ENCODE measurements around the gene TBCA.
"Not testable (repeated sequence)": the region's sequence is repeated elsewhere in the genome, so short reads cannot be mapped to it uniquely, and the experiment has no call there.

The TBCA gene

DNA sequence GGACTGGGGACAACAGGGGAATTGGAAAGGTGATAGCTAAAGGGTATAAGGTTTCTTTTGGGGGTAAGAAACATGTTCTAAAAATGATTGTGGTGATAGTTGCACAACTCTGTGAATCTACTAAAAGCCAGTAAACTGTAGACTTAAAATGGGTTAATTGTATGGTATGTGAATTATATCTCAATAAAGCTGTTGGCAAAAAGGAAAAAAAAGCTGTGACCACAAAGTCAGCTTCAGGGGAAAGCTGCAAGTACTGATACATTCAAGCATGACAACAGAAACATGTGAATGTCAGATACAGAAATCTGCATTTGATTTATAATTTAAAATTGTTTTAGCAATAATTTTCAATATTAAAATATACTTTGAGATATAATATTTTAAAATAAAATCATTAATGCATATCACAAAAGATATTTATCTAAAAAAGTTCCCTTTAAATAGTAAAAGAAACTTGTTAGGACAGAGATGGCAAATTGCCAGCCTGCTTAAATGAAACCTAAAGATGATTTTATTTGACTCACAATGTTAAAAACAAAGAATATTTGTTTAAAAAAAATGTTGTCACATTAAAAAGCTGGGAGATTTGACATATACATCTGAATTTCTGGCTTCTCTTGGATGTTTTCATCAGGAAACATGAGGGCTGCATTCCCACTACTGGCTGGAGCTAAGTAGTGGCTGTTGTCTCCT lies 66.0 kb downstream of the TBCA start:
- TF ChIP-seq, protein P1, sequence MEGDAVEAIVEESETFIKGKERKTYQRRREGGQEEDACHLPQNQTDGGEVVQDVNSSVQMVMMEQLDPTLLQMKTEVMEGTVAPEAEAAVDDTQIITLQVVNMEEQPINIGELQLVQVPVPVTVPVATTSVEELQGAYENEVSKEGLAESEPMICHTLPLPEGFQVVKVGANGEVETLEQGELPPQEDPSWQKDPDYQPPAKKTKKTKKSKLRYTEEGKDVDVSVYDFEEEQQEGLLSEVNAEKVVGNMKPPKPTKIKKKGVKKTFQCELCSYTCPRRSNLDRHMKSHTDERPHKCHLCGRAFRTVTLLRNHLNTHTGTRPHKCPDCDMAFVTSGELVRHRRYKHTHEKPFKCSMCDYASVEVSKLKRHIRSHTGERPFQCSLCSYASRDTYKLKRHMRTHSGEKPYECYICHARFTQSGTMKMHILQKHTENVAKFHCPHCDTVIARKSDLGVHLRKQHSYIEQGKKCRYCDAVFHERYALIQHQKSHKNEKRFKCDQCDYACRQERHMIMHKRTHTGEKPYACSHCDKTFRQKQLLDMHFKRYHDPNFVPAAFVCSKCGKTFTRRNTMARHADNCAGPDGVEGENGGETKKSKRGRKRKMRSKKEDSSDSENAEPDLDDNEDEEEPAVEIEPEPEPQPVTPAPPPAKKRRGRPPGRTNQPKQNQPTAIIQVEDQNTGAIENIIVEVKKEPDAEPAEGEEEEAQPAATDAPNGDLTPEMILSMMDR (IDR thresholded peaks at IDR 0.05; ENCODE audit: low read depth, low read length) = no peak
- no peak overlapping the region for H3K4me3 ChIP-seq (ENCODE audit: low read depth, low read length)

DNA sequence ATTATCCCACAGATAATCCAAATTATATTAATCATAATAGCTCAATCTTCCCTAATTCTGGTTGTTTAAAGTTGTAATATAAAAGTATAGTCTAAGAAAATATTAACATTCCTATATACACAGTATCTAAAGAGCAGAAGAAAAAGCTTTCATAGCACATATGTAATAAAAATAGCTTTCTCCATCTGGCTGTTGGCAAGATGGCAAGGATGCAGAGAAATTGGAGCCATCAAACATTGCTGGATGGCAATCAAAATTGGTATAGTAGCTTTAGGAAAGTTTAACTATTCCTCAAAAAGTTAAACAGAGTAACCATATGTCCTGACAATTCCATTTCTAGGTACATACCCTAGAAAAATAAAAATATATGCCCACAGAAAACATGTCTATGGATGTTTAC lies 66.8 kb downstream of the TBCA start:
- no peak overlapping the region for H3K4me3 ChIP-seq (ENCODE audit: low read depth, low read length)
- TF ChIP-seq, protein P1 (IDR thresholded peaks at IDR 0.05; ENCODE audit: low read depth, low read length) = no peak

DNA sequence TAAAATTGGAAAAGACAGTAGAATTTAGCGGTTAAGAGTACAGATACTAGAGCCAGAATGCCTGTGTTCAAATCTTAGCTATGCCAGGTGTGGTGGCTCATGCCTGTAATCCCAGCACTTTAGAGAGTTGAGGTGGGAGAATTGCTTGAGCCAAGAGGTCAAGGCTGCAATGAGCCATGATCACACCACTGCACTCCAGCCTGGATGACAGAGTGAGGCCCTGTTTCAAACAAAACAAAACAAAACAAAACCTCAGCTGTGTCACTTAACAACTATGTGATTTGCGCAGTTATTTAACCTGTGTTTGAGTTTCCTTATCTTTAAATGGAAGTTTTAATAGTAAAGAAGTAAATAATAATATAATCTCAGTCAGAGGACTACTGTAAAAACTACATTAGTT lies 68.3 kb downstream of the TBCA start:
- no peak overlapping the region for H3K4me3 ChIP-seq (ENCODE audit: low read depth, low read length)
- TF ChIP-seq, protein P1 (IDR thresholded peaks at IDR 0.05; ENCODE audit: low read depth, low read length) = no peak

DNA sequence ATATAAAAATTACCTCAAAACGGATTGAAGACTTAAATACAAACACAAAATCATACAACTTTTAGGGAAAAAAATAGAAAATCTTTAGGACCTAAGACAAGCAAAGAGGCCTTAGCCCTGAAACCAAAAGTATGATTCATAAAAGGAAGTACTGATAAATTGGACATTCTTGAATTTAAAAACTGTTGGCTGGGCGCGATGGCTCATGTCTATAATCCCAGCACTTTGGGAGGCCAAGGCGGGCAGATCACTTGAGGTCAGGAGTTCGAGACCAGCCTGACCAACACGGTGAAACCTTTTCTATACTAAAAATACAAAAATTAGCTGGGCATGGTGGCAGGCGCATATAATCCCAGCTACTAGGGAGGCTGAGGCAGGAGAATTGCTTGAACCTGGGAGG lies 76.6 kb downstream of the TBCA start:
- H3K4me3 ChIP-seq (ENCODE audit: low read depth, low read length) = not testable (repeated sequence)

DNA sequence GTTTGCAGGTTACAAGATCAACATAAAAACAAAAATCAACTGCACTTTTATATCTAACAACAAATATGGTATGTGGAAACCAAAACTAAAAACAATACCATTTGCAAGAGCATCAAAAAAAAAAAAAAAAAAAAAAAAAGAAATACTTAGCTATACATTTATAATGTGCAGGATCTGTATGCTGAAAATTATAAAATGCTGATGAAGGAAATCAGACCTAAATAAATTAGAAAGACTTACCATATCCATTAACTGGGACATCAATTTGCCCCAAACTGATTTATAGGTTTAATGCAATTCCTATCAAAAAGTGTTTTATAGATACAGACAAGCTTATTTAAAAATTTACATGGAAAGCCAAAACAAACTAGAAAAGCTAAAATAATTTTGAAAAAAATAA lies 77.2 kb downstream of the TBCA start:
- TF ChIP-seq, protein P1 (IDR thresholded peaks at IDR 0.05; ENCODE audit: low read depth, low read length) = no peak
- H3K4me3 ChIP-seq (ENCODE audit: low read depth, low read length) = no peak overlapping the region

DNA sequence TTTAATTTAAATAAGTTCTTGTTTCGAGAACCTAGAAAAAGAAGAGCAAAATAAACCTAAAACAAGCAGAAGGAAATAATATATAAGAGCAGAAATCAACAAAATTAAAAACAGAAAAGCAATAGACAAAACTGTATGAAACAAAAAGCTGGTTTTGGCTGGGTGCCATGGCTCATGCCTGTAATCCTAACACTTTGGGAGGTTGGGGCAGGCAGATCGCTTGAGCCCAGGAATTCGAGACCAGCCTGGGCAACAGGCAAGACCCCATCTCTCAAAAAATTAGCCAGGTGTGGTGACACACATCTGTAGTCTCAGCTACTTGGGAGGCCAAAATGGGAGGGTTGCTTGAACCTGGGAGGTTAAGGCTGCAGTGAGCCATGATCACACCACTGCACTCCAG lies 78.4 kb downstream of the TBCA start:
- TF ChIP-seq, protein P1 (IDR thresholded peaks at IDR 0.05; ENCODE audit: low read depth, low read length) = no peak
- H3K4me3 ChIP-seq (ENCODE audit: low read depth, low read length) = no peak overlapping the region

DNA sequence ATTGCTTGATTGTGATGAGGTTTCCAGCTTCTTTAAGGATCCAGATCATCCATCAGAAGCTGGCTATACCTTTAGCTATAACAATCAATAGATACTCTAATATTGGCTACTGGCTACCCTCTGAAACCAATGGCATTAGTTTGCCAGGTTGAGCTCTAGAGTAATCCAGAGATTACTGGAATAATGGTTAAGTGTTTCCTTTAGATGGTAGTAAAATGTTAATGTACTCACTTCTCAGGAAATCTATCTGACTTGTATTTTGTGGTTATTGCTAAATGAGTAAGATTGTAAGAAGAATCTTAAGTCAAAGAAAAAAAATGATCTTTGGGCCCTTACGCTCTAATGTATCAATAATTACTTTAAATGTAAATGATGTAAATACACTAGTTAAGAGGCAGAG lies 80.0 kb downstream of the TBCA start:
- TF ChIP-seq, protein P1 (IDR thresholded peaks at IDR 0.05; ENCODE audit: low read depth, low read length) = no peak
- H3K4me3 ChIP-seq (ENCODE audit: low read depth, low read length) = no peak overlapping the region

DNA sequence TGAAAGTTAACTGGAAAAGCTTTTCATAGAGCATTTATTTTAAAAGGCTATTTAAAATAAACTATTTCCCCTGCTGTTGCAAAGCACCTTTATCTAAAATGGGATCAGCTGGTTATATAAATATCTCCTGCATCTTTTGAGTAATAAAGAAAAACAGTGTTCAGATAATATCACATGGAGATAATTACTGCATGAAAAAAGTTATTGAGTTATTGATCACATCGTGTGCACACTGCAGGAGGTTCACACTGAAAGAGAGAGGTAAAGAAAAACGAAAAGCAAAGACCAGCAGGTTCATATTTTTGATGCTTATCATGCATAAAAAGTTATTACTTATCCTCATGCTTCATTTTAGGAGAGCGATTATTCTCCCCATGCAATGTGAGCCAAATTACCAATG lies 82.2 kb downstream of the TBCA start:
- TF ChIP-seq, protein P1 (IDR thresholded peaks at IDR 0.05; ENCODE audit: low read depth, low read length) = no peak
- no peak overlapping the region for H3K4me3 ChIP-seq (ENCODE audit: low read depth, low read length)

All from WI38 (cell line).